GM12878 (cell line): ENCODE measurements around the gene KIF12.

ENCODE experiments used
- BHLHE40 ChIP-seq, 2 experiments: fragments of 450-650 bp in 1 of 2; IDR thresholded peaks; 2 replicates each; pipeline ENCODE4 v1.6.1; 2011 to 2017; ENCODE audit warnings: low read depth in 2 of 2, borderline replicate concordance in 1 of 2, improper control_type of control experiment in 1 of 2, low read length in 1 of 2, mild to moderate bottlenecking in 1 of 2
- EGR1 ChIP-seq, 2 experiments: IDR thresholded peaks; 1 replicate in 1 of 2; 2 replicates in 1 of 2; pipeline ENCODE4 v1.6.1; 2011 to 2012; ENCODE audit warnings: low read depth in 2 of 2, low read length in 2 of 2, borderline replicate concordance in 1 of 2, mild to moderate bottlenecking in 1 of 2, moderate library complexity in 1 of 2
- HDAC6 ChIP-seq: fragments of 200-600 bp; sonication (generic); IDR thresholded peaks from one replicate; pipeline ENCODE4 v1.8.0; 2017; ENCODE audit warnings: antibody characterized with exemption; ENCODE audit not compliant: unreplicated experiment
- NBN ChIP-seq: fragments of 450-650 bp; IDR thresholded peaks from 2 replicates; pipeline ENCODE4 v1.6.1; 2016
- POLR2A ChIP-seq: IDR thresholded peaks from 2 replicates; pipeline ENCODE4 v1.6.1; 2011; ENCODE audit warnings: low read depth, mild to moderate bottlenecking, low read length
- POLR2AphosphoS5 ChIP-seq: IDR thresholded peaks from 2 replicates; pipeline ENCODE4 v1.6.1; 2011; ENCODE audit warnings: mild to moderate bottlenecking, low read length, inconsistent platforms
- RB1 ChIP-seq: fragments of 450-650 bp; formaldehyde crosslinking; IDR thresholded peaks from 2 replicates; pipeline ENCODE4 v1.6.1; 2017; ENCODE audit warnings: mild to moderate bottlenecking, borderline replicate concordance
- TARDBP ChIP-seq: IDR thresholded peaks from 2 replicates; pipeline ENCODE4 v1.6.1; 2016; ENCODE audit warnings: borderline replicate concordance

GRCh38 chr9:114046875-114047274 is 52.2 kb downstream of the KIF12 start:
- no peak for TF ChIP-seq EGR1 (IDR thresholded peaks at IDR 0.05; ENCODE audit: borderline replicate concordance in 1 of 2, low read depth in 2 of 2, low read length in 2 of 2)
- TF ChIP-seq NBN = no peak
- no peak for TF ChIP-seq HDAC6
- TF ChIP-seq POLR2AphosphoS5 = no peak
- no peak for TF ChIP-seq BHLHE40 (IDR thresholded peaks at IDR 0.05; ENCODE audit: borderline replicate concordance in 1 of 2, low read depth in 2 of 2, low read length in 1 of 2)
- TF ChIP-seq RB1 = no peak
- no peak for TF ChIP-seq POLR2A
- TF ChIP-seq TARDBP = no peak
